Activated naive CD8-positive, alpha-beta T cell treated with anti-CD3 and anti-CD28 coated beads for 36 hours (primary cell): ENCODE results near the gene PLD2. TPM values are rescaled to one million over a fixed set of nuclear protein-coding genes. Genes with fewer than 3 reads are reported as not detected.

Experiments used
- DNase-seq: peaks from one replicate; pipeline ENCODE4 v3.0.0; 2021
- H3K27ac Mint-ChIP-seq: one replicate; pipeline ENCODE4 v1.8.0; 2022; ENCODE audit warnings: mild to moderate bottlenecking, moderate library complexity, mixed read lengths
- H3K27me3 Mint-ChIP-seq: one replicate; pipeline ENCODE4 v1.8.0; 2022; ENCODE audit warnings: mild to moderate bottlenecking, mixed read lengths
- H3K36me3 Mint-ChIP-seq: one replicate; pipeline ENCODE4 v1.8.0; 2021; ENCODE audit warnings: mild to moderate bottlenecking, mixed read lengths
- H3K4me1 Mint-ChIP-seq: one replicate; pipeline ENCODE4 v1.8.0; 2021; ENCODE audit warnings: mixed read lengths
- H3K4me3 Mint-ChIP-seq: one replicate; pipeline ENCODE4 v1.8.0; 2022; ENCODE audit warnings: mild to moderate bottlenecking, moderate library complexity, mixed read lengths
- H3K9me3 Mint-ChIP-seq: one replicate; pipeline ENCODE4 v1.8.0; 2022; ENCODE audit warnings: mixed read lengths
- total RNA-seq, 2 experiments: library from RNA; stranded (reverse); gene quantifications; one replicate each; pipeline ENCODE4 v1.2.3, GENCODE V29; 2021

PLD2 gene
- 1 to 10 TPM; 4.2 to 5.4 TPM for total RNA-seq

GRCh38 chr17:4806777-4807604, at the start of gene PLD2:
TSS of gene PLD2 (plus strand) at chr17:4807152. CDS start at chr17:4807773, 621 bp downstream.
- DNase-seq: peak; percentile 93
- H3K4me3 Mint-ChIP-seq: peak within 1 kb of the TSS; percentile 74
- no peak within 1 kb of the TSS for H3K27ac Mint-ChIP-seq
- peaks cover 2% of the 10 kb centered on the region for H3K4me1 Mint-ChIP-seq
- no peaks in the 10 kb centered on the region for H3K9me3 Mint-ChIP-seq
- no peaks in the 10 kb centered on the region for H3K27me3 Mint-ChIP-seq
- no peaks in the 10 kb centered on the region for H3K36me3 Mint-ChIP-seq

DNA sequence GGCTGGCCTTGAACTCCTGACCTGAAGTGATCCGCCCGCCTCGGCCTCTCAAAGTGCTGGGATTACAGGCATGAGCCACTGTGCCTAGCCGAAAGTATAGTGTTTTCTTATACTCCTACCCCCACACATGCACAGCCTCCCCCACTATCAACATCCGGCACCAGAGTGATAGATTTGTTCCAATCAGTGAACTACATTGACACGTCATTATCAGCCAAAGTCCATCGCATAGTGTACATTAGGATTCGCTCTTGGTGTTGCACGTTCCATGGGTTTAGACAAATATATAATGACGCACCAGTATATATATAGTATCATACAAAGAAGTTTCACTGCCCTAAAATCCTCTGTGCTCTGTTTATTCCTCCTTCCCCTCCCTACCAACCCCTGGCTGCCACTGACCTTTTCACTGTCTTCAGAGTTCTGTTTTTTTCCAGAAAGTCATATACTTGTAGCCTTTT, 47.1 kb upstream of the PLD2 start:
- H3K36me3 Mint-ChIP-seq: no peaks in the 10 kb centered on the region
- H3K4me3 Mint-ChIP-seq: no peak overlapping the region
- no peak for DNase-seq
- no peaks in the 10 kb centered on the region for H3K9me3 Mint-ChIP-seq
- peaks cover 12% of the 10 kb centered on the region for H3K27me3 Mint-ChIP-seq
- no peak overlapping the region for H3K27ac Mint-ChIP-seq
- no peaks in the 10 kb centered on the region for H3K4me1 Mint-ChIP-seq

GRCh38 chr17:4764595-4764994, 42.4 kb upstream of the PLD2 start:
- no peaks in the 10 kb centered on the region for H3K9me3 Mint-ChIP-seq
- DNase-seq: no peak
- H3K27ac Mint-ChIP-seq: no peak overlapping the region
- H3K4me3 Mint-ChIP-seq: no peak overlapping the region
- no peaks in the 10 kb centered on the region for H3K4me1 Mint-ChIP-seq
- H3K27me3 Mint-ChIP-seq: peaks cover 3% of the 10 kb centered on the region
- no peaks in the 10 kb centered on the region for H3K36me3 Mint-ChIP-seq

GRCh38 chr17:4766201-4766600, 40.8 kb upstream of the PLD2 start:
- no peaks in the 10 kb centered on the region for H3K9me3 Mint-ChIP-seq
- no peak overlapping the region for H3K4me3 Mint-ChIP-seq
- H3K27me3 Mint-ChIP-seq: no peaks in the 10 kb centered on the region
- H3K4me1 Mint-ChIP-seq: peaks cover 2% of the 10 kb centered on the region
- H3K36me3 Mint-ChIP-seq: no peaks in the 10 kb centered on the region
- no peak for DNase-seq
- H3K27ac Mint-ChIP-seq: no peak overlapping the region

DNA sequence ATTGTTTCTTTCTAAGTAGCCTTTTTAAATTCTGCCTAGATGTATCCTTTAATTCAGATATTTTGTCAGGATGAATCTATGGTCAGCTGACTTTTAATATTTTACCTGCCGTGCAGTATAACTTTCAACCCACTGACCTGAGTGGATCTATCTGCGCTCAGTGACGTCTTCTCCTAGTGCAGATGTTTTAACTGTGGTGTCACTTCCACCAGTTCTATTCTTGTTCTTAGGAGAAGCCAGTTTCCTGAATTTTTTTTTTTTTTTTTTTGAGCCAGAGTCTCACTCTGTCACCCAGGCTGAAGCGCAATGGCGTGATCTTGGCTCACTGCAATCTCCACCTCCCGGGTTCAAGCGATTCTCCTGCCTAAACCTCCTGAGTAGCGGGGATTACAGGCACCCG, 40.2 kb upstream of the PLD2 start:
- no peaks in the 10 kb centered on the region for H3K36me3 Mint-ChIP-seq
- no peaks in the 10 kb centered on the region for H3K27me3 Mint-ChIP-seq
- H3K27ac Mint-ChIP-seq: no peak overlapping the region
- H3K4me3 Mint-ChIP-seq: no peak overlapping the region
- no peak for DNase-seq
- H3K9me3 Mint-ChIP-seq: no peaks in the 10 kb centered on the region
- peaks cover 6% of the 10 kb centered on the region for H3K4me1 Mint-ChIP-seq

DNA sequence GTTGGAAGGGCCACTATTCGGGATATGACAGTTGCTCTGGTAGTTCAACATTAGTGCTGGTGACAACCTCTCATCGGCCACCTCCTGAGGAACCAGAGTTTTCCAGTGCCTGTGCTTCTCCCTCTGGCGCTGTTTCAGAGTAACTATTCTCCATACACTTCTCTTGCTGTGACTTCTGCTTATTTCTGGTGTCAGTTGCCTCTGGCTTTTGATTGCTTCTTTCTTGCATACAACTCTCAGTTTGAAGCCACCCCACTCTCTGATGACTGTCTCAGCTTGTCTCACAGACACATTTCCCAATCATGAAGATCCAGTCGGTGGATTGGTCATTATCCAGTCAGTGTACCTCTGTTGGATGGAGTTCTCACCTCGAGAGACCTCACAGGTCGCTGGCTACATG, 38.7 kb upstream of the PLD2 start:
- no peak overlapping the region for H3K27ac Mint-ChIP-seq

DNA sequence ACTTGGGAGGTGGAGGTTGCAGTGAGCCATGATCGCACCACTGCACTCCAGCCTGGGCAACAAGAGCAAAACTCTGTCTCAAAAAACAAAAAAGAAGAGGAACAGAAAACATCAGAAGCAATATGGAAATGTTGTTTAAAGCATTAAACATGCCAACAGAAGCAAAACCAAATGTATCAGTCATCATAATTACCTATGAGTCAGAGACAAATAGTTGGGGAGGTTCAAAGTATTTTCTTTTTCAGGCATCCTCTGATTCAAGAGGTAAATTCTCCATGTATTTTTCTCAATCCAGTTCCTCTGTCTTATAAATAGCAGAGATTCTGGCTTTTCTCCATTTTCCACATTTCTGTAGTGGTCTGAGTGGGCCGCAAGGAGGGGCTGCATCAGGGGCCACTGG, 37.3 kb upstream of the PLD2 start:
- no peak overlapping the region for H3K27ac Mint-ChIP-seq
- H3K4me3 Mint-ChIP-seq: no peak overlapping the region
- no peaks in the 10 kb centered on the region for H3K36me3 Mint-ChIP-seq

More for the DNA sequence above, 38.7 kb upstream of the PLD2 start:
- H3K4me1 Mint-ChIP-seq: peaks cover 7% of the 10 kb centered on the region
- H3K27me3 Mint-ChIP-seq: no peaks in the 10 kb centered on the region
- H3K36me3 Mint-ChIP-seq: no peaks in the 10 kb centered on the region
- no peak overlapping the region for H3K4me3 Mint-ChIP-seq
- H3K9me3 Mint-ChIP-seq: no peaks in the 10 kb centered on the region
- no peak for DNase-seq

DNA sequence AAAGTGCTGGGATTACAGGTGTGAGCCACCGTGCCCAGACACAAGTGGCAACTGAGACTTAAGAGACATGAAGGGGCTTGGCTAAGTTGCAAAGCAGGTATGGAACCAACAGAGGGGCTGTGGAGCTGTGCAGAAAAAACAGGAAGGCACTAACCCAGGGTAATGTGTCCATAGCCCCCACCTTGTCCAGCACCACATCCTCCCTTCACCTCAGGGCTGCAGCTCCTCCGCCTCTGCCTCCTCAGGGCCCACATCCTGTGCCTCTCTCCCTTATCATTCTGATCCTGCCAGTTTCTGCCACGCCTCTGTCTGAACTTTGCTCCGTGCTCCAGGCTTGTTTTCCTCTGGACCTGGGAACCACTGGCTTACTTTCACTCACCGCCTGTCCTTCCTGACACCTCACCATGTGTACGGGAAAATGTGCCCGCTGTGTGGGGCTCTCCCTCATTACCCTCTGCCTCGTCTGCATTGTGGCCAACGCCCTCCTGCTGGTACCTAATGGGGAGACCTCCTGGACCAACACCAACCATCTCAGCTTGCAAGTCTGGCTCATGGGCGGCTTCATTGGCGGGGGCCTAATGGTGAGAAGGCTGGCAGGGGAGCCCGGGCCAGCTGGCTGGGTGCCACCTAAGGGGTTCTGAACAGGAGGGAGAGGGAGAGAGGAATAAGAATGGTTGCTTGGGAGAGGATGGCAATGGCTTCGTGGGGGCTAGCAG, 35.3 kb upstream of the PLD2 start, which contains the start of gene TM4SF5:
Gene TM4SF5 (plus strand): TSS at position 368 of the 716 bp plus-strand sequence. CDS start 37 bp downstream, at position 405.
- Mint-ChIP-seq H3K4me1 (peaks cover 7% of the 10 kb centered on the region), H3K9me3 (no peaks in the 10 kb centered on the region), H3K36me3 (no peaks in the 10 kb centered on the region), H3K27ac (no peak within 1 kb of the TSS), H3K27me3 (no peaks in the 10 kb centered on the region), H3K4me3 (no peak within 1 kb of the TSS)
- no peak for DNase-seq

More for the DNA sequence above, 37.3 kb upstream of the PLD2 start:
- Mint-ChIP-seq H3K27me3 (no peaks in the 10 kb centered on the region), H3K4me1 (peaks cover 7% of the 10 kb centered on the region), H3K9me3 (no peaks in the 10 kb centered on the region)
- DNase-seq: no peak

DNA sequence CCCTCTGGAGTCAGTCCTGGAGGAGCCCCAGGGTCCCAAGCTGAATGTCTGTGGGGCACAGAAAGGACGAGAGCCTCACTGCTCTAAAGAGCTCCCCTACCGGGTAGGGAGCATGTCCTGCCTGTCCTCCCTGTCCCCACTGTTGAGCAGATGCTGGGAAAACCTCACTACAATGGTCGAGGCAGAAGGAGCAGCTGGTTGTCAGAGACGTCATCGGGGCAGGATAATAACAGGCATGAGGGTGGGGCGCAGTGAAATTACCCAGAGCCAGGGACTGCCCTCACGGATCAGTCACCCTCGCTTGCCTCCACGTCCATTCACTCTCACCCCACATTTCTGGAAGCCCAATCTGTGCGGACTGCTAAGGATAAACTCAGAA, 34.7 kb upstream of the PLD2 start:
- Mint-ChIP-seq H3K4me1 (peaks cover 7% of the 10 kb centered on the region), H3K36me3 (no peaks in the 10 kb centered on the region), H3K27me3 (no peaks in the 10 kb centered on the region), H3K4me3 (no peak overlapping the region), H3K27ac (no peak overlapping the region), H3K9me3 (no peaks in the 10 kb centered on the region)
- no peak for DNase-seq

DNA sequence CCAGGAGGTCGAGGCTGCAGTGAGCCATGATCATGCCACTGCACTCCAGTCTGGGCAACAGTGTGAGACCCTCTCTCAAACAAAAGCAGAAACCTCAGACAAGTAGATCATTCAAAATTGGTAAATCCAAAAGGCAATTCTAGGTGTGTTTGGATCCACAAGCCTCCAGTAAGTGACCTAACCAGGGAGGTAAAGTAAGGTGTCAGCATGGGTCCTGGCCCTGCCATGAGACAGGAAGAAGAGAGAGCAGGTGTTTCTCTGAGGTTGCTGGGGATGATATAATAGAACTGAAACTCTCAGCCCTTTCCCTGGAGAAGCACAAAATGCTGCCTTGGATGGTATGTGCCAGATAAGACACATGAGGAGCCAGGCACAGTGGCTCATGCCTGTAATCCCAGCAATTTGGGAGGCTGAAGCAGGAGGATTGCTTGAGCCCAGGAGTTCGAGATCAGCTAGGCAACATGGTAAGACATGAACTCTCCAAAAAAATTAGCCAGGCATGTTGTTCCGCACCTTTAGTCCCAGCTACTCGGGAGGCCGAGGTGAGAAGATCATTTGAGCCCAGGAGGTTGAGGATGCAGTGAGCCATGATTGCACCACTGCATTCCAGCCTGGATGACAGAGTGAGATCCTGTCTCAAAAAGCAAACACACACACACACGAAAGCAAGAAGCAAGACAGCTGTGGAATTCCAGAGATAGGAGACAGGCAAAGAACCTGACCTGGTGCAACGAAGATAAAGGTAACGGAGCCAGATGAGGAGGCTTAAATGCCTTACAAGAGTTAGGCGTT, 28.8 kb upstream of the PLD2 start:
- no peaks in the 10 kb centered on the region for H3K4me1 Mint-ChIP-seq
- H3K4me3 Mint-ChIP-seq: no peak overlapping the region
- no peak for DNase-seq
- H3K27me3 Mint-ChIP-seq: peaks cover 24% of the 10 kb centered on the region
- no peak overlapping the region for H3K27ac Mint-ChIP-seq
- no peaks in the 10 kb centered on the region for H3K9me3 Mint-ChIP-seq
- H3K36me3 Mint-ChIP-seq: no peaks in the 10 kb centered on the region

DNA sequence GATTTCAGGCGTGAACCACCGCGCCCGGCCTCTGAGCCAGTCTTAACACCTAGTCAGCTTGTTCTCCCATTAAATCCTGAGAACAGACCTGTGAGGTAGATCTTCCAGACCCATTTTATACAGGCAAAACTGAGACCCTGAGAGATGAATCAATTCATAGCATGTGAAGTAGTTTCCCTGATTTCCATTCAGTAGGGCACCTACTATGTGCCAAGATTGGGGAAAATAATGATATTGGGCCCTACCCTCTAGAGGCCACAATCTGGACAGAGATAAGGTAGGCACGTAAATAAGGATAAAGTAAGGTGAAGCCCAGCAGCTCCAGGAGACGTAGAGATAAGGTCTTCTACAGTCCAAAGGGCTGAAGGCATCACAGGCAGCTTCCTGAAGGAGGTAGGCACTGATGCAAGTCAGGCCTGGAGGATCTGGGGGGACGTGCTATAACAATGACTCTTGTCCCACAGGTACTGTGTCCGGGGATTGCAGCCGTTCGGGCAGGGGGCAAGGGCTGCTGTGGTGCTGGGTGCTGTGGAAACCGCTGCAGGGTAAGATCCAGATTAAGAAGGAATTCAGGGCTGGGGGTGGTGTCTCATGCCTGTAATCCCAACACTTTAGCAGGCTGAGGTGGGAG, 26.5 kb upstream of the PLD2 start:
- Mint-ChIP-seq H3K9me3 (no peaks in the 10 kb centered on the region), H3K4me1 (peaks cover 2% of the 10 kb centered on the region), H3K27me3 (peaks cover 47% of the 10 kb centered on the region), H3K36me3 (no peaks in the 10 kb centered on the region), H3K4me3 (no peak overlapping the region), H3K27ac (no peak overlapping the region)
- DNase-seq: no peak

DNA sequence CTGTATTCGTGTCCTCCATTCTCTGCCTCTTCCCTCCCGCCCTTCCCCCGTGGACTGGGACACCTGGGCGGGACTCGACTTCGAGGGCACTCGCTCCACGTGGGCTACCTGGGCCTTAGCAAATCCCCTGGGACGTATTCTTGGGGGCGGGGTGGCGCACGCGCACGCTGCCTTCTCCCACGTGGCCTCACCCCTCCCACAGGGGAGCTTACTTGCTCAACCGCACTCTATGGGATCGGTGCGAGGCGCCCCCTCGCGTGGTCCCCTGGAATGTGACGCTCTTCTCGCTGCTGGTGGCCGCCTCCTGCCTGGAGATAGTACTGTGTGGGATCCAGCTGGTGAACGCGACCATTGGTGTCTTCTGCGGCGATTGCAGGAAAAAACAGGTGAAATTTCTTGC, 24.3 kb upstream of the PLD2 start:
- peaks cover 69% of the 10 kb centered on the region for H3K27me3 Mint-ChIP-seq
- DNase-seq: no peak
- no peak overlapping the region for H3K27ac Mint-ChIP-seq
- no peaks in the 10 kb centered on the region for H3K36me3 Mint-ChIP-seq
- H3K4me3 Mint-ChIP-seq: no peak overlapping the region
- peaks cover 12% of the 10 kb centered on the region for H3K4me1 Mint-ChIP-seq
- no peaks in the 10 kb centered on the region for H3K9me3 Mint-ChIP-seq

DNA sequence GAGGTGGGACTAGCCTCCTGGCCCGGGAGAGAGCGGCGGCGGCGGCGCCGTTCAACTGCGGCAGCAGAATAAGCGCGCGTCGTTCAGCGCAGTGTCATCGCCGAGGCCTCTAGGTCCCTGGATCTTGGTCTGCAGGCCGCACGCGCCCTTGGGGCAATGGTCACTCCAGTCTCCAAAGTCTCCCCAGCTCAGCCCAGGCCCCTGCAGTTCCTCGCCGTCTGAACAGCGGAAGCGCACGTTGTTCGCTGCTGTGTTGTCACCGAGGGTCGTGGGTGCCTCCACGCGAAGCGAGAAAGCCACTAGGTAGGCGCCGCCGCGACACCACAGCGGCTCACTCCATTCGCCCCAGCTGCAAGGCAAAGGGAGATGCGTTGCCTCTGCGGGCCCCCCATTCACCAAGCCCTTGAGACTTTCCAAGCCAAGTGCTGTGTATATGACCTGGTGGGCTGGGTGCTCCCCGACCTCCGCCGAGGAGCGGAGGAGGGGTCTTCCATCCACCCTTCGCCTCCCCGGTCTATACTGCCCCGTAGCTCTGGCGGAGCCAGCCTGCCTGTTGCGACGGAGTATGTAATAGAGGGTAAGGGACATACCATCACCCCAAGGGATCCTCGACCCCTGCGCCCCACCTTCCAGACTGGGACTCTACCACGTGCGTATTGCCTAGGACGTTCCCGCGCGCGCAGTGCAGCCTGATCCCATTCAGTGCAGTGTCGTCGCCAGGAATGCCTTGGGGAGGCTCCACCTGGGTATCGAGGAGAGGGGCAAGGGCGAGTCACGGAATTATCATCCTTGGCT, 21.4 kb upstream of the PLD2 start:
- peaks cover 17% of the 10 kb centered on the region for H3K4me1 Mint-ChIP-seq
- H3K27me3 Mint-ChIP-seq: peaks cover 80% of the 10 kb centered on the region
- no peak for DNase-seq
- no peak overlapping the region for H3K27ac Mint-ChIP-seq
- no peak overlapping the region for H3K4me3 Mint-ChIP-seq
- H3K36me3 Mint-ChIP-seq: no peaks in the 10 kb centered on the region
- H3K9me3 Mint-ChIP-seq: no peaks in the 10 kb centered on the region

GRCh38 chr17:4786106-4786511, 20.8 kb upstream of the PLD2 start, which contains the start of gene VMO1:
TSS of gene VMO1 (minus strand) at chr17:4786364. CDS start at chr17:4786352, 12 bp downstream.
- Mint-ChIP-seq H3K4me3 (no peak within 1 kb of the TSS), H3K36me3 (no peaks in the 10 kb centered on the region), H3K9me3 (no peaks in the 10 kb centered on the region), H3K4me1 (peaks cover 21% of the 10 kb centered on the region), H3K27ac (no peak within 1 kb of the TSS), H3K27me3 (peaks cover 77% of the 10 kb centered on the region)
- no peak for DNase-seq
